ENCODE results near the gene XAF1. TPM values are rescaled to one million over a fixed set of nuclear protein-coding genes. Genes with fewer than 3 reads are reported as not detected.

Gene XAF1
- total and polyA plus RNA-seq, 9 of the 15 experiments (the other 6 are each of a cell fraction or from before 2014, with no cell fraction given), result 0.07 to 0.22 (median 0.11) TPM; not detected in 4

DNA sequence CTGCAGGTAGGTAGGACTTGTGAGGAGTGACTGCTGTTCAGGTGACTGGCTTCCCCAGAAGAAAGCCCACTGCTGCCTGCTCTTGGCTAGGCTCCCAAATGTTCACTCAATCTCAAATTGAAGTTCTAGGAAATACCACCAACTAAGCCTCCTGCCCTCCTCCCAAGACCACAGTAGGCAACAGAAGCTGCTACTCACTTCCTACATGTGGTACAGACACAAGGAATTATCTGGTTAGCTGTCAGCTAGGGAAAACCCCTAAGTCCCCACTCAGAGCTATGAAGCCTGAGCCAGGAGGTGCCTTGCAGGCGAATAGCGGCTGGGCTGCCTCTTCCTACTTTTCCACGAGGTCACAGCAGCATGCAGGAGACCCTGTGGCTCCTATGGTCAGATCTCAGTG lies 25.0 kb downstream of the XAF1 start:
- no peak overlapping the region for H3K4me2 ChIP-seq (ENCODE audit: insufficient read depth, low read length)
- intact Hi-C loops (cut with micrococcal nuclease), result no loop called here
- TF ChIP-seq SAP30 (IDR thresholded peaks at IDR 0.05; ENCODE audit: borderline replicate concordance, insufficient read depth, low read depth, low read length, poor library complexity, severe bottlenecking) (no peak), FOXM1 (IDR thresholded peaks at IDR 0.05; ENCODE audit: low read depth) (no peak), FOXM1 (CRISPR knock-in tag; IDR thresholded peaks at IDR 0.05; ENCODE audit: low read depth) (no peak)
- TF ChIP-seq, protein P1, sequence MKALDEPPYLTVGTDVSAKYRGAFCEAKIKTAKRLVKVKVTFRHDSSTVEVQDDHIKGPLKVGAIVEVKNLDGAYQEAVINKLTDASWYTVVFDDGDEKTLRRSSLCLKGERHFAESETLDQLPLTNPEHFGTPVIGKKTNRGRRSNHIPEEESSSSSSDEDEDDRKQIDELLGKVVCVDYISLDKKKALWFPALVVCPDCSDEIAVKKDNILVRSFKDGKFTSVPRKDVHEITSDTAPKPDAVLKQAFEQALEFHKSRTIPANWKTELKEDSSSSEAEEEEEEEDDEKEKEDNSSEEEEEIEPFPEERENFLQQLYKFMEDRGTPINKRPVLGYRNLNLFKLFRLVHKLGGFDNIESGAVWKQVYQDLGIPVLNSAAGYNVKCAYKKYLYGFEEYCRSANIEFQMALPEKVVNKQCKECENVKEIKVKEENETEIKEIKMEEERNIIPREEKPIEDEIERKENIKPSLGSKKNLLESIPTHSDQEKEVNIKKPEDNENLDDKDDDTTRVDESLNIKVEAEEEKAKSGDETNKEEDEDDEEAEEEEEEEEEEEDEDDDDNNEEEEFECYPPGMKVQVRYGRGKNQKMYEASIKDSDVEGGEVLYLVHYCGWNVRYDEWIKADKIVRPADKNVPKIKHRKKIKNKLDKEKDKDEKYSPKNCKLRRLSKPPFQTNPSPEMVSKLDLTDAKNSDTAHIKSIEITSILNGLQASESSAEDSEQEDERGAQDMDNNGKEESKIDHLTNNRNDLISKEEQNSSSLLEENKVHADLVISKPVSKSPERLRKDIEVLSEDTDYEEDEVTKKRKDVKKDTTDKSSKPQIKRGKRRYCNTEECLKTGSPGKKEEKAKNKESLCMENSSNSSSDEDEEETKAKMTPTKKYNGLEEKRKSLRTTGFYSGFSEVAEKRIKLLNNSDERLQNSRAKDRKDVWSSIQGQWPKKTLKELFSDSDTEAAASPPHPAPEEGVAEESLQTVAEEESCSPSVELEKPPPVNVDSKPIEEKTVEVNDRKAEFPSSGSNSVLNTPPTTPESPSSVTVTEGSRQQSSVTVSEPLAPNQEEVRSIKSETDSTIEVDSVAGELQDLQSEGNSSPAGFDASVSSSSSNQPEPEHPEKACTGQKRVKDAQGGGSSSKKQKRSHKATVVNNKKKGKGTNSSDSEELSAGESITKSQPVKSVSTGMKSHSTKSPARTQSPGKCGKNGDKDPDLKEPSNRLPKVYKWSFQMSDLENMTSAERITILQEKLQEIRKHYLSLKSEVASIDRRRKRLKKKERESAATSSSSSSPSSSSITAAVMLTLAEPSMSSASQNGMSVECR (CRISPR knock-in tag; IDR thresholded peaks at IDR 0.05), result no peak
- TF ChIP-seq, protein P2, sequence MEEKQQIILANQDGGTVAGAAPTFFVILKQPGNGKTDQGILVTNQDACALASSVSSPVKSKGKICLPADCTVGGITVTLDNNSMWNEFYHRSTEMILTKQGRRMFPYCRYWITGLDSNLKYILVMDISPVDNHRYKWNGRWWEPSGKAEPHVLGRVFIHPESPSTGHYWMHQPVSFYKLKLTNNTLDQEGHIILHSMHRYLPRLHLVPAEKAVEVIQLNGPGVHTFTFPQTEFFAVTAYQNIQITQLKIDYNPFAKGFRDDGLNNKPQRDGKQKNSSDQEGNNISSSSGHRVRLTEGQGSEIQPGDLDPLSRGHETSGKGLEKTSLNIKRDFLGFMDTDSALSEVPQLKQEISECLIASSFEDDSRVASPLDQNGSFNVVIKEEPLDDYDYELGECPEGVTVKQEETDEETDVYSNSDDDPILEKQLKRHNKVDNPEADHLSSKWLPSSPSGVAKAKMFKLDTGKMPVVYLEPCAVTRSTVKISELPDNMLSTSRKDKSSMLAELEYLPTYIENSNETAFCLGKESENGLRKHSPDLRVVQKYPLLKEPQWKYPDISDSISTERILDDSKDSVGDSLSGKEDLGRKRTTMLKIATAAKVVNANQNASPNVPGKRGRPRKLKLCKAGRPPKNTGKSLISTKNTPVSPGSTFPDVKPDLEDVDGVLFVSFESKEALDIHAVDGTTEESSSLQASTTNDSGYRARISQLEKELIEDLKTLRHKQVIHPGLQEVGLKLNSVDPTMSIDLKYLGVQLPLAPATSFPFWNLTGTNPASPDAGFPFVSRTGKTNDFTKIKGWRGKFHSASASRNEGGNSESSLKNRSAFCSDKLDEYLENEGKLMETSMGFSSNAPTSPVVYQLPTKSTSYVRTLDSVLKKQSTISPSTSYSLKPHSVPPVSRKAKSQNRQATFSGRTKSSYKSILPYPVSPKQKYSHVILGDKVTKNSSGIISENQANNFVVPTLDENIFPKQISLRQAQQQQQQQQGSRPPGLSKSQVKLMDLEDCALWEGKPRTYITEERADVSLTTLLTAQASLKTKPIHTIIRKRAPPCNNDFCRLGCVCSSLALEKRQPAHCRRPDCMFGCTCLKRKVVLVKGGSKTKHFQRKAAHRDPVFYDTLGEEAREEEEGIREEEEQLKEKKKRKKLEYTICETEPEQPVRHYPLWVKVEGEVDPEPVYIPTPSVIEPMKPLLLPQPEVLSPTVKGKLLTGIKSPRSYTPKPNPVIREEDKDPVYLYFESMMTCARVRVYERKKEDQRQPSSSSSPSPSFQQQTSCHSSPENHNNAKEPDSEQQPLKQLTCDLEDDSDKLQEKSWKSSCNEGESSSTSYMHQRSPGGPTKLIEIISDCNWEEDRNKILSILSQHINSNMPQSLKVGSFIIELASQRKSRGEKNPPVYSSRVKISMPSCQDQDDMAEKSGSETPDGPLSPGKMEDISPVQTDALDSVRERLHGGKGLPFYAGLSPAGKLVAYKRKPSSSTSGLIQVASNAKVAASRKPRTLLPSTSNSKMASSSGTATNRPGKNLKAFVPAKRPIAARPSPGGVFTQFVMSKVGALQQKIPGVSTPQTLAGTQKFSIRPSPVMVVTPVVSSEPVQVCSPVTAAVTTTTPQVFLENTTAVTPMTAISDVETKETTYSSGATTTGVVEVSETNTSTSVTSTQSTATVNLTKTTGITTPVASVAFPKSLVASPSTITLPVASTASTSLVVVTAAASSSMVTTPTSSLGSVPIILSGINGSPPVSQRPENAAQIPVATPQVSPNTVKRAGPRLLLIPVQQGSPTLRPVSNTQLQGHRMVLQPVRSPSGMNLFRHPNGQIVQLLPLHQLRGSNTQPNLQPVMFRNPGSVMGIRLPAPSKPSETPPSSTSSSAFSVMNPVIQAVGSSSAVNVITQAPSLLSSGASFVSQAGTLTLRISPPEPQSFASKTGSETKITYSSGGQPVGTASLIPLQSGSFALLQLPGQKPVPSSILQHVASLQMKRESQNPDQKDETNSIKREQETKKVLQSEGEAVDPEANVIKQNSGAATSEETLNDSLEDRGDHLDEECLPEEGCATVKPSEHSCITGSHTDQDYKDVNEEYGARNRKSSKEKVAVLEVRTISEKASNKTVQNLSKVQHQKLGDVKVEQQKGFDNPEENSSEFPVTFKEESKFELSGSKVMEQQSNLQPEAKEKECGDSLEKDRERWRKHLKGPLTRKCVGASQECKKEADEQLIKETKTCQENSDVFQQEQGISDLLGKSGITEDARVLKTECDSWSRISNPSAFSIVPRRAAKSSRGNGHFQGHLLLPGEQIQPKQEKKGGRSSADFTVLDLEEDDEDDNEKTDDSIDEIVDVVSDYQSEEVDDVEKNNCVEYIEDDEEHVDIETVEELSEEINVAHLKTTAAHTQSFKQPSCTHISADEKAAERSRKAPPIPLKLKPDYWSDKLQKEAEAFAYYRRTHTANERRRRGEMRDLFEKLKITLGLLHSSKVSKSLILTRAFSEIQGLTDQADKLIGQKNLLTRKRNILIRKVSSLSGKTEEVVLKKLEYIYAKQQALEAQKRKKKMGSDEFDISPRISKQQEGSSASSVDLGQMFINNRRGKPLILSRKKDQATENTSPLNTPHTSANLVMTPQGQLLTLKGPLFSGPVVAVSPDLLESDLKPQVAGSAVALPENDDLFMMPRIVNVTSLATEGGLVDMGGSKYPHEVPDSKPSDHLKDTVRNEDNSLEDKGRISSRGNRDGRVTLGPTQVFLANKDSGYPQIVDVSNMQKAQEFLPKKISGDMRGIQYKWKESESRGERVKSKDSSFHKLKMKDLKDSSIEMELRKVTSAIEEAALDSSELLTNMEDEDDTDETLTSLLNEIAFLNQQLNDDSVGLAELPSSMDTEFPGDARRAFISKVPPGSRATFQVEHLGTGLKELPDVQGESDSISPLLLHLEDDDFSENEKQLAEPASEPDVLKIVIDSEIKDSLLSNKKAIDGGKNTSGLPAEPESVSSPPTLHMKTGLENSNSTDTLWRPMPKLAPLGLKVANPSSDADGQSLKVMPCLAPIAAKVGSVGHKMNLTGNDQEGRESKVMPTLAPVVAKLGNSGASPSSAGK (IDR thresholded peaks at IDR 0.05), result no peak

More for the DNA sequence above, 25.0 kb downstream of the XAF1 start:
- 0% methylated on average over 3 of the region's 3 CpGs for WGBS (ENCODE audit: insufficient coverage, low coverage, missing lambda C conversion rate)
- no peak overlapping the region for H3K27ac ChIP-seq (ENCODE audit: extremely low read depth, low read depth, low read length)
- no peaks in the 10 kb centered on the region for H3K9me1 ChIP-seq (ENCODE audit: control insufficient read depth, insufficient read depth, low read length)
- no peaks in the 10 kb centered on the region for H3K79me2 ChIP-seq (ENCODE audit: control insufficient read depth, insufficient read depth, low read length)
- in situ Hi-C loops (cut with MboI), result no loop called here
- H3K9me3 ChIP-seq (replicated peaks; ENCODE audit: control insufficient read depth, insufficient read depth, low read depth, low read length), result no peaks in the 10 kb centered on the region
- ATAC-seq (no peak), FAIRE-seq (no peak), DNase-seq (ENCODE audit: extremely low read depth in 1 of 4, low spot score in 3 of 4) (no peak)
- H3K9ac ChIP-seq (ENCODE audit: insufficient read depth in 1 of 2, low read depth in 2 of 2, low read length in 2 of 2), result no peak overlapping the region
- POLR2A ChIA-PET, result interaction anchor here (0.7 kb wide), 1 partner anchor 32 kb away, joined by 3 read pairs; no protein-coding TSS in a partner anchor
- no peak overlapping the region for H3K4me3 ChIP-seq
- H3K36me3 ChIP-seq (ENCODE audit: control insufficient read depth, insufficient read depth, low read length), result no peaks in the 10 kb centered on the region
- H2AFZ ChIP-seq (ENCODE audit: low read depth, low read length), result no peak overlapping the region
- CTCF ChIA-PET (ENCODE audit: low intra/inter-chr PET ratio), result no interaction called here
- H3K4me1 ChIP-seq (replicated peaks in 1 of 2; ENCODE audit: control insufficient read depth in 2 of 2, insufficient read depth in 2 of 2, low read length in 2 of 2), result peaks cover 0 to 3% of the 10 kb centered on the region in 2 experiments; a peak in 1 of 5 replicates
- no peaks in the 10 kb centered on the region for H4K20me1 ChIP-seq (replicated peaks; ENCODE audit: control insufficient read depth, insufficient read depth, low read length)
- BruUV-seq (replicated peaks), result no TSS peak
- peaks cover 9 to 40% of the 10 kb centered on the region in 2 experiments; a peak in 4 of 5 replicates for H3K27me3 ChIP-seq (ENCODE audit: control insufficient read depth in 2 of 2, insufficient read depth in 2 of 2, low read length in 2 of 2)

Data from K562 (cell line).